RCC 7860 (cell line): ENCODE results near the gene IKZF3.
"Not testable (repeated sequence)": the region's sequence is repeated elsewhere in the genome, so short reads cannot be mapped to it uniquely, and the experiment has no call there.

Source experiments
- DNase-seq: peaks from one replicate; pipeline ENCODE4 v3.0.0-alpha.2; 2015; ENCODE audit warnings: low spot score
- FAIRE-seq: peaks from 2 replicates; lab custom pipeline; 2012; peaks lifted over from hg19 to GRCh38; lab: Jason Lieb, UNC

Gene IKZF3

DNA sequence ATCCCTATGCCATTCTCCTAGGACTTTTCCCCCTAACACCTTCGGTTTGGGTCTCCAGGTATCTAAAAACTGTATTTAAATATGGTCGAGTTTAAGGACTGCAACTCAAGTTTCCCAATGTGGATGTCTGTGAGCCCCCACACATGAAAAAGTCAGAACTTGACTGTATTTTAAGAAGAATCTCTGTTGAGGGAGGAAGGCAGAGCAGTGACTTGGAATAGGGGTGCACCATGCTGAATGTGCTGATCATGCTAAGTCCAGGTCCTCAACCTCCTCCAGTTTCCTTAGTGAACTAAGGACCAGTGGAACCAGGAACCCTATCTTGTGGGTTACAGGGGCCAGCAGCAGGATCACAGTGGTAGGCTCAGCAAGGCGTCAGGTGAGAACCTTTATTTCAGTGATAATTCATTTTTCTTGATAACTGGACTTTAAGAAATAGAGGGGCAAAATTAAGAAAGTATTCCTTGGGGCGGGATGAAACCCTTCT is 106.9 kb downstream of the IKZF3 start:
- DNase-seq, result no peak
- no peak for FAIRE-seq

GRCh38 chr17:39756380-39757079 is 107.6 kb downstream of the IKZF3 start:
- FAIRE-seq (no peak), DNase-seq (no peak)

DNA sequence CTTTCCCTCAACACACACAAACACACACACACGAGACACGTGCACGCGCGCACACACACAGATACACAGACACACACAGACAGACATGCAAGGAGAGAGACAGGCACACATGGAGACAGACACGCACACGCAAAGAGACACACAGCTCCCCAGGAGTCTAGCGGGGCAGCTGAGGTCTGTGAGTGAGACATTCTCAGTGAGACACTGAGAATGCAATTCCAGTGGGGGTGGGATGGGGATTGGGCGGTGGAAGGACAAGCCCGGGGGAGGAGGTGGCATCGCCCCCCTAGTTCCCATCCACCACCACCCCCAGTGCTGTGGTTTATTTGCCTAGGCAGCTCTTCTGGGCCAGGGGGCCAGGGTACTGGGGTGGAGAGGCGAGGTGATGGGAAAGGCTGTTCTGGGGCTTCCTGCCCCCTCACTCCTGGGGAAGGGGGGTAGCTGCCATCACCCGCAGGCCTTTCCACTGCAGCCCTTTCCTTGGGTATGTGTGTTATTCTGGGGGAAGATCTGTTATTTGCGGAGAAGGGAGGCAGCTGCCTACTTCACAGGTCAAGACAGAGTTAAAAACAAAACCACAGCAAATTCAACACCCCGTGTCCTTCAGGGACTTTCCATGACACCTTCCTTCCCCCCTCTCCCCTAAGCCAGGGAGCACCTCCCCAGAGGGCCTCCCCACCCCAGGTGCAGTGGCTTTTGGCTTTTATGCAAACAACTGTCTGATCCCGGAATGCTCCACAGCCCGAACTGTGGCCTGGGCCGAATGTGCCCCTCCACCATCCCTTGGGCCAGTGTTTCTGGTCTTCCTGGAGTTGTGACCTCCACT is 108.3 kb downstream of the IKZF3 start:
- no peak for DNase-seq
- FAIRE-seq, result no peak

- DNase-seq (no peak), FAIRE-seq (no peak)
Observed at GRCh38 chr17:39754958-39755553, 109.1 kb downstream of the IKZF3 start.

GRCh38 chr17:39754161-39754957 is 109.8 kb downstream of the IKZF3 start:
- no peak for FAIRE-seq
- DNase-seq, result peak; percentile 89

DNA sequence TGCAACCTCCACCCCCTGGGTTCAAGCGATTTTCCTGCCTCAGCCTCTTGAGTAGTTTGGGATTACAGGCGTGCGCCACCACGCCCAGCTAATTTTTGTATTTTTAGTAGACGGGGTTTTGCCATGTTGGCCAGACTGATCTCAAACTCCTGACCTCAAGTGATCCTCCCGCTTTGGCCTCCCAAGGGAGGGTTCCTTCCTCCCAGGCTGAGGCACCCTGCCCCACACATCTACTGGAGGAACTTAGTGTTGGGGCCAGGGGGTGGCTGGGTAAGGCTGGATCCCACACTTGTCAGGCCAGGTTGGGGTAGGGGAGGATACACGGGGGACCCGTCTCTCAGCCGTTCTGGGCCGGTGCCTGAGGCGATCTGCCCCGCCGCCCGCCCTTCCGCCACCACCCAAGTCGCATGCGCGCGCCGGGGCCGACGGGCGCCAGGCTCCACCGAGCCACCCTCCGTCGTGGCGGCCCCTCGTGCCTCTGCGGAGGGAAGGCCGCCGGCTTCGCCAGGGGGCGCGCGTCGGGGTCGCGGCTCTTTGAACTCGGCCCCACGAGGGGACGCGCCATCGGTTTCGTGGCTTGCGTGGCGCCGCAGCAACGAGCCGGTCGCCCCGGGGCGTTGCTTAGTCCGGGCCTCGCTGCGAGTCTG is 110.5 kb downstream of the IKZF3 start:
- DNase-seq, result no peak
- FAIRE-seq, result no peak

GRCh38 chr17:39752241-39752881 is 111.8 kb downstream of the IKZF3 start:
- DNase-seq, result no peak
- no peak for FAIRE-seq

GRCh38 chr17:39751637-39752036 is 112.5 kb downstream of the IKZF3 start:
- DNase-seq, result no peak
- no peak for FAIRE-seq

GRCh38 chr17:39751016-39751543 is 113.0 kb downstream of the IKZF3 start:
- DNase-seq, result no peak
- no peak for FAIRE-seq

- DNase-seq, result no peak
- no peak for FAIRE-seq
Observed at GRCh38 chr17:39750131-39751015, 113.7 kb downstream of the IKZF3 start.

GRCh38 chr17:39748444-39749034 is 115.6 kb downstream of the IKZF3 start:
- FAIRE-seq, result not testable (repeated sequence)

DNA sequence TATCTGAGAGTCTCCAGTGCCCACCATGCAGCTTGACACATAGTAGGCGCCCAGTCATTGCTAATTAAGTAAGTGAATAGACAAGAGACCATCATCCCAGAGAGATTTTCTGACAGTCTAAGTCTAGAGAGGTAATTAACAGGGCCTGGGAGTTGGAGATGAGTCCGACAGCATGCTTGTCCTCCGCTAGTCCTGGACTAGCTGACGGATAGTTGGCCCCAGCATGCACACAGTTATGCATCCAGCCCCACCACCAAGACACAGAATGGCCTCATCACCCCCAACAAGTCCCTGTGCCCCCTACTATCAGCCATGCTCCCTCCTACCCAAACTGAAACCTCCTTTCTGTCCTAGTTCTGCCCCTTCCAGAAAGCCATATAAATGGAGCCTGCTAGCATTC is 116.4 kb downstream of the IKZF3 start:
- FAIRE-seq (no peak), DNase-seq (no peak)

More at GRCh38 chr17:39748444-39749034, 115.6 kb downstream of the IKZF3 start:
- DNase-seq, result not testable (repeated sequence)

DNA sequence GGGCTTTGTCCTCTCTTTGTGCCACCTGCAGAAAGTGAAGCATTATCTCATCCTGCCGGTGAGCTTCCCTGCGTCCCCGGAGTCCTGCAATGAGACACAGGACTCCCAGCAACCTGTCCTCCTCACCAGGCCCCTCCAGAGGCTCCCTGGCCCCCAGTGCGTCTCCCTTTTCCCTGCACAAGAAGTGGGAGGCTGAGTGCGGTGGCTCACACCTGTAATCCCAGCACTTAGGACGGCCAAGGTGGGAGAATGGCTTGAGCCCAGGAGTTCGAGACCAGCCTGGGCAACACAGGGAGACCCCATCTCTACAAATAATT is 118.0 kb downstream of the IKZF3 start:
- no peak for DNase-seq
- no peak for FAIRE-seq

- no peak for DNase-seq
- no peak for FAIRE-seq
Observed at GRCh38 chr17:39745335-39746144, 118.6 kb downstream of the IKZF3 start.

DNA sequence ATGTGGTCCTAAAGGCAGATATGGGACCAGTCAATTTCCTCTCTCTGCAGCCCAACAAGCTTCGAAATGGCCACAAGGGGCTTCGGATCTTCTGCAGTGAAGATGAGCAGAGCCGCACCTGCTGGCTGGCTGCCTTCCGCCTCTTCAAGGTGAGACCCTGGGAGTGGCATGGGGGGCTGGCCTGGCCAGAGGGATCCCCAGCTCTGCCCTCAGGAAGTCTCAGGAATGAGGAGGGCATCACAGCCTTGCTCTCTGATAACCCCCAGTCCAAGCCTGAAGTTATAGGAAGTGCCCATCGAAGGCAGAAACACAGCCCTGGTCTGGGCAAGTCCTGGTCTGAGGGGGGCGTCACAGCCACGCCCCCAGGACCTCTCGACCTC is 119.3 kb downstream of the IKZF3 start:
- no peak for FAIRE-seq
- DNase-seq, result no peak

DNA sequence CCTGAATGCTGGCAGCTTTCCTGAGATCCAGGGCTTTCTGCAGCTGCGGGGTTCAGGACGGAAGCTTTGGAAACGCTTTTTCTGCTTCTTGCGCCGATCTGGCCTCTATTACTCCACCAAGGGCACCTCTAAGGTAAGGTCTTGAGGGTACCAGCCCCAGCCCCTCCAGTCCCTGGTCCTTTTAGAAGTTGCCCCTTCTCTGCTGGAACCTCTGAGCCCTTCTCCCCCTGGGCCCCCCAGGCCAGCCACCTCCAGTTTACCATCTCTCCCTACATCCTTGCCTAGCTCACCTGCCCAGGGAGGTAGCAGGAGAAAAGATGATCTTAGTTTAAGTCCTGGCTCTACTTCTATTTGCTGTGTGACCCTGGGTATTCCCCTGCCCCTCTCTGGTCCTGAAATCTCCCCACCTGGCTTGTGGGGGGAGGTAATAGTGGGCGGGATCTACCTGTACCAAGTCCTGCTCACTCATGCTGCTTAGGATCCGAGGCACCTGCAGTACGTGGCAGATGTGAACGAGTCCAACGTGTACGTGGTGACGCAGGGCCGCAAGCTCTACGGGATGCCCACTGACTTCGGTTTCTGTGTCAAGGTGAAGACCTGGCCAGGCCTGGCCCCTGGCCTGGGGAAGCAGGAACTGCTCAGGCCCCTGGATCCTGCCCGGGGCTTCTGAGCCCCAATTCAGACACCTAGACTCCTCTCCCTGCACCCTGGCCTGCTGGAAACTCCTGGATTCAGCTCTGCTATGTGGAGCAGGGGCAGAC is 119.9 kb downstream of the IKZF3 start:
- FAIRE-seq, result no peak

More for the DNA sequence above, 119.9 kb downstream of the IKZF3 start:
- no peak for DNase-seq
